Measurements from ENCODE around the gene QRSL1.
"Not testable (repeated sequence)": the region's sequence is repeated elsewhere in the genome, so short reads cannot be mapped to it uniquely, and the experiment has no call there.

The QRSL1 gene

DNA sequence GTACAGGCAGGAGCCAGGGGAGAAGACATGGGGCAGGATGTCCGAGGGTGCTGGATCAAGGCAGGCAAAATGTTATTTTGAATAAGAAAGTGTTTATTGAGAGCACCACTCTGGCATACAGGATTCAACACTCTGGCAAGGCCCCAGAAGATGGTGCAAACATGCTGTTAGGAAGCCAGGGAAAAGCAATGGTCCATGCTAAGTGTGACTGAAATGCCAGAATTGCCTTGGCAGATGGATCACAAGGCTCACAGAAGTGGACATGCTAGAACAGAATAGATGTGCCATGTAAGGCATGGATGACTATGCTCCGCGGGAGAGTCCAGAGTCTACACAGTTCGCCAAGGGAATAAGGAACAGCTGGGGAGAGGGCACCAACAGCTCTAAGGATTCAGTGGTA, 54.6 kb downstream of the QRSL1 start:
- DNase-seq (ENCODE audit: low read depth): no peak

DNA sequence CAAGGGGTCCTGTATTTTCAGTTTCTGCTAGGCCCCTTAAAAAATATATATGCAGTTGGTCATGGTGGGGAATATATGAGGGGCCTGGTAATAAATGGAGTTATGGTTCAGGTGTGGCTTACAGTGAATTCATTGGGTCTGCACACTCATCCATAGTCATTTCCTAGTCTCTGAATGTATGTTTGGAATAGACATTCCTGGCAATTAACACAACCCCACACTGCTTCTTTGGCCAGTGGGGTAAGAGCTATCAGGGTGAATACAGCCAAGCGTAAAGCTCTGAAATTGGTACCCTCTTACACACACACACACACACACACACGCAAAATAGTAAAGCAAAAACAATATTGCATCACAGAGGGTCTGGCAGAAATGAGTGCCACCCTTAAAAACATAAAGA, 56.5 kb downstream of the QRSL1 start:
- DNase-seq (ENCODE audit: low read depth): no peak

GRCh38 chr6:106688177-106688951, 59.0 kb downstream of the QRSL1 start:
- DNase-seq (ENCODE audit: low read depth): no peak

GRCh38 chr6:106692112-106692818, 62.9 kb downstream of the QRSL1 start:
- no peak for DNase-seq (ENCODE audit: low read depth)

GRCh38 chr6:106692819-106693208, 63.4 kb downstream of the QRSL1 start:
- DNase-seq (ENCODE audit: low read depth): no peak

GRCh38 chr6:106693418-106693817, 64.0 kb downstream of the QRSL1 start:
- DNase-seq (ENCODE audit: low read depth): no peak

DNA sequence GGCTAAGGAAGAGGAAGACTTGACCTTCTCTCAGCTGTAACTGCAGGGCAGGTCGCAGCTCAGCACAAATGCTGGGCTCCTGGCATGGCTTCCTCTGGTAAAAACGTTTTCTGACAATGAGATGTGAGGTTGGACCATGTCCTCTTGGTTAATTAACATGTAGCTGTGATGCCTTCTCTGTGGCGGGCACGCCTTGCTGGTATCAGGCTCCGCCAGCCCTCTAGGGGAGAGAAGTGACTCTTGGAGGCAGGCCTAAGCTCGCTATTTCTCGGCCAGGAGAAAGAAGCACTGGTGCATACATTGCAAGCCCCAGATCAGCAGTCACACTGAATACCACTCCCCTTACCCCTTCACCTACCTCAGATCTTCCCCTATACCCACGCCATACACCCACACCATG, 65.0 kb downstream of the QRSL1 start:
- DNase-seq (ENCODE audit: low read depth): no peak

DNA sequence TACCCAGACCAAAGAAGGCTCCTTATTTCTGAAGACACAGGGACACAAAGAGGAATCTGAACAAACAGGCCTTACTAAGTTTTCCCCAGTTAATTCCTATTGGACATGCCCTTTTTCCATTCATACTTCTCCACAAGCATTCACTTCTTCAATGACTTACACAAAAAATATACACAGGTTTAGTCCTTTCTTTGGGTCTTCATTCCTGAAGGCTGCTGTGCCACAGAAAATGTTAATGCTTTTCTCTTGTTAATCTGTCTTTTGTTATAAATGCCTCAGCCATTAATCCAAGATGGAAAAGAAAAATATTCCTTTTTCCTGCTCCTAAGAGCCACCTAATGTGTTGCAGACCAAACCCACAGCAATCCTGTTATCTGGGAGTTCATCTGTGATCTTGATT, 71.2 kb downstream of the QRSL1 start:
- DNase-seq (ENCODE audit: low read depth): no peak

DNA sequence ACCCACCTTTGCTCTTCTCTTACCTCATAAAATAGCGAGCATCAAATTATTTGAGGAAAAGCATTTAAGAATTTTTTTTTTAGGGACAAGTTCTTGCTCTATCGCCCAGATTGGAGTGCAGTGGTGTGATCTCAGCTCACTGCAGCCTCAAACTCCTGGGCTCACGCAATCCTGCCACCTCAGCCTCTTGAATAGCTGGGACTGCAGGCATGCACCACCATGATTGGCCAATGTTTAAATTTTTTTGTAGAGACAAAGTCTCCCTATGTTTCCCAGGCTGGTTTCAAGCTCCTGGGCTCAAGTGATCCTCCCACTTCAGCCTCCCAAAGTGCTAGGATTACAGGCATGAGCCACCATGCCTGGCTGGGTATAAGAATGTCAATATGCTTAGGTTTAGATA, 71.8 kb downstream of the QRSL1 start:
- DNase-seq (ENCODE audit: low read depth): not testable (repeated sequence)

DNA sequence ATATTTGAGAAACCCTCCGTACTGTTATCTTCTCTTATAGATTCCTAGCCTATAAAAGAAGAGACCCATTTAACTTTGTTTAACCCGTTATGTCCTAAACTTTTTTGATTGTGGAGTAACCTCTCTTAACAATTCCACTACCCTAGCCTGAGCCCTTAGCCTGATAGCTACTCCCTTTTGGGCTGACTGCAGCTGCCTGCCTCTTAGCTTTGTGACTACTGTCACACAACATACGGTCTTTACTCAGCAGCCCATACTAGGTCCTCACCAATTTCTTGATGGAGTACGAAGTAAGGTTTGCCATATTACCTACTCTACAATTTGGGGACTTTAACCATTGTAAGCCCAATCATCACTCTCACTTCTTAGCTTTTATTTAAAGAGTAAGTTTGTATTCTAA, 72.7 kb downstream of the QRSL1 start:
- DNase-seq (ENCODE audit: low read depth): no peak

DNA sequence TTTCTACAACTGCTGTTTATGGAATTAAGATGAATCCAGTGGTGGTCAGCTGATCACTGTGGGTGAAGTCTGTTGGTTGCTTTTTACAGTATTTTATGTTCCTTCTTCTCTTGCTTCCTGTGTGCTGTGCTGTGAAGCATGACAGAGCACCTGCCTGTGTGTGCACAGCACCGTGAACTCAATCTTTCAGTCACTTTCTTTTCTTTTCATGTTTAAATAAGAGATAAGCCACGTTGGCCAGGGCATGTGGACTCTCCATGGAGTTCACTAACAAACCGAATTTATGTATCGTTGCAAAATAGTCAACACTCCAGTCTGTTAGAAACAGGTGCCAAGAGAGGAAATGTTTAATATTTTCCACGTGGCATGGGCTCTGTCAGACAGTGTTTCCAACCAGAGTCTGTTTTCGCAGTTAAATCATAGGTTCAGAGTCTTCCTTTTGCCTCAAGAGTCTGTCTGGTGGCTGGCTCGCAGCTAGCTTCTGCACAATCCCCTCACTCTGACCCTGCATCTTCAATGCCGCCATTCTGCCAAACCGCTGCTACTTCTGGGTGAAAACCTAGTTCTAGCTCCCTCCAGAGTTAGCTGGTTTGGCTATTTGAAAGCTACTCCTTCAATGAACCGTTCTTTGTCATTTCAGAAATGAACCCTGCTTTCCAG, 73.2 kb downstream of the QRSL1 start:
- no peak for DNase-seq (ENCODE audit: low read depth)

- DNase-seq (ENCODE audit: low read depth): no peak
Observed at GRCh38 chr6:106704327-106704726, 74.9 kb downstream of the QRSL1 start.

GRCh38 chr6:106705156-106705555, 75.8 kb downstream of the QRSL1 start:
- no peak for DNase-seq (ENCODE audit: low read depth)

- no peak for DNase-seq (ENCODE audit: low read depth)
Observed at GRCh38 chr6:106710580-106710979, 81.2 kb downstream of the QRSL1 start.

- no peak for DNase-seq (ENCODE audit: low read depth)
Observed at GRCh38 chr6:106714281-106714680, 84.9 kb downstream of the QRSL1 start.

DNA sequence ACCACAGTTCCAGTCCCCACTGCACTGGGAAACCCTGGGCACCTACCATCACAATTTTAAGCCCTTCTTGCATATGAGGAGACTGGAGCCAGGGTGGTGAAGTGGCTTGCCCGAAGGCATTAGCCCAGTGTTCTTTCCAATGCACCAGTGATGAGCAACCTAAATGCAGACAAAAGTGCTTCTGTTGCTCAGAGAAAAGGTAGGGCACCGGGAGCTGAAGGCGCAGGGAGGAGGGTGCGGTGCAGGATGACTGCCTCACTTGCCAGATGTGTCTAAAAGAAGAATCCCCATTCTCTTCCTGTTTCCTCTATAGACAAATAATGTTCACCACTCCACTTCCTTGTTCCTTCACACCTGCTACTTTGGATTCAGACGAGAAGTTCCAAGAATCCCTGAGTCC, 86.5 kb downstream of the QRSL1 start:
- DNase-seq (ENCODE audit: low read depth): no peak

- no peak for DNase-seq (ENCODE audit: low read depth)
Observed at GRCh38 chr6:106716966-106717365, 87.6 kb downstream of the QRSL1 start.
